RWPE2 (cell line): ENCODE data around the gene SHROOM3.

Experiments used
- ATAC-seq: fragments of 200-7000 bp; cut with Tn5 transposase; 3 replicates; pipeline ENCODE4 v1.9.1; 2021; ENCODE audit warnings: low read depth
- DNase-seq: peaks from one replicate; pipeline ENCODE4 v3.0.0-alpha.2; 2020; ENCODE audit warnings: low spot score
- H3K27ac ChIP-seq: fragments of 450-650 bp; 2 replicates; pipeline ENCODE4 v1.5.1; 2017; ENCODE audit warnings: mild to moderate bottlenecking; ENCODE audit not compliant: poor library complexity, severe bottlenecking
- H3K27me3 ChIP-seq: fragments of 250-450 bp; sonication (Bioruptor Pico); 2 replicates; pipeline ENCODE4 v1.5.1; 2021; ENCODE audit warnings: mild to moderate bottlenecking, moderate library complexity; ENCODE audit not compliant: insufficient read depth, poor library complexity, severe bottlenecking
- H3K36me3 ChIP-seq: fragments of 250-450 bp; sonication (Bioruptor Pico); 2 replicates; pipeline ENCODE4 v1.5.1; 2020; ENCODE audit warnings: low read depth, mild to moderate bottlenecking, moderate library complexity
- H3K4me1 ChIP-seq: fragments of 250-450 bp; sonication (Bioruptor Pico); 2 replicates; pipeline ENCODE4 v1.5.1; 2021; ENCODE audit warnings: mild to moderate bottlenecking, moderate library complexity; ENCODE audit not compliant: insufficient read depth, poor library complexity, severe bottlenecking
- H3K4me3 ChIP-seq: fragments of 250-450 bp; sonication (Bioruptor Pico); 2 replicates; pipeline ENCODE4 v1.5.1; 2021; ENCODE audit warnings: mild to moderate bottlenecking, moderate library complexity; ENCODE audit not compliant: severe bottlenecking
- H3K9me3 ChIP-seq: fragments of 250-450 bp; sonication (Bioruptor Pico); 2 replicates; pipeline ENCODE4 v1.5.1; 2021; ENCODE audit warnings: mild to moderate bottlenecking, moderate library complexity; ENCODE audit not compliant: severe bottlenecking
- TF ChIP-seq, protein P1 (sequence below): fragments of 450-650 bp; IDR thresholded peaks from one replicate; pipeline ENCODE4 v1.5.1; 2017; ENCODE audit warnings: mild to moderate bottlenecking, moderate library complexity; ENCODE audit not compliant: poor library complexity, severe bottlenecking

Gene SHROOM3

DNA sequence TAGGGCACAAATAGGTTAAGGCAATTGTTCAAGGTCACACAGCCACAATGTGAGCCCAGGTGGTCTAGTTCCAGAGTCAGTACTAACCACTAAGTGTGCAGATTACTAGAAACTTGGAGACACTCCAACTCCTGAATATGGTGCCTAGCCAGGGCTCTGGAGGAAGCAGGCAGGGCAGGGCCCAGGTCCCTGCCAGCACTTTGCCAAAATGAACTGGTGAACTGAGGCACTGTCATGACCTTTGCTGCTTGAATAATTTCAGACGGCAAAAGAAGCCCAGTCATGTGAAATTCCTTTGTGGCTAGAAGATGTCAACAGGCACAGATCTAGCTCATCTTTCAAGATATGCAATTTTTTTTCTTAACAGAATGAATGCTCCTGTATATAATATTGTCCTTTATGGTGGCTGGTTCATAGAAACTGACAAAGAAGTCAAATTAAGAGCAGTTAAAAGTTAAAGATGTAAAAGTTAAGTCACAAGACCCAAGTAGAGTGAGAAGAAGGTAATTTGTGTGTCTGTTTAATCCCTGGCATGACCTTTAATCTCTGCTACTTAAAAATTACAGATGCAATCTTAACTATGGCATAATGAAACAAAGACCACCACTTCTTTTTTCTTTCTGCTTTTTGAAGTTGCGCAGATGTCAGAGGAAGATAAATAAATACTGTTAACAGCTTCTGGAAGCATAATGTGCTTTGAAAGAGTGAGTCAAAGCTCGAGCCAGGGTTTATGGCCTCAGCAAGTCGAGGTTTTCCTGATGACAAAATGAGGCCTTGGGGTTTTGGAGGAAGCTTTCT lies 54.1 kb downstream of the SHROOM3 start:
- H3K4me1 ChIP-seq, result no peaks in the 10 kb centered on the region
- TF ChIP-seq, protein P1, sequence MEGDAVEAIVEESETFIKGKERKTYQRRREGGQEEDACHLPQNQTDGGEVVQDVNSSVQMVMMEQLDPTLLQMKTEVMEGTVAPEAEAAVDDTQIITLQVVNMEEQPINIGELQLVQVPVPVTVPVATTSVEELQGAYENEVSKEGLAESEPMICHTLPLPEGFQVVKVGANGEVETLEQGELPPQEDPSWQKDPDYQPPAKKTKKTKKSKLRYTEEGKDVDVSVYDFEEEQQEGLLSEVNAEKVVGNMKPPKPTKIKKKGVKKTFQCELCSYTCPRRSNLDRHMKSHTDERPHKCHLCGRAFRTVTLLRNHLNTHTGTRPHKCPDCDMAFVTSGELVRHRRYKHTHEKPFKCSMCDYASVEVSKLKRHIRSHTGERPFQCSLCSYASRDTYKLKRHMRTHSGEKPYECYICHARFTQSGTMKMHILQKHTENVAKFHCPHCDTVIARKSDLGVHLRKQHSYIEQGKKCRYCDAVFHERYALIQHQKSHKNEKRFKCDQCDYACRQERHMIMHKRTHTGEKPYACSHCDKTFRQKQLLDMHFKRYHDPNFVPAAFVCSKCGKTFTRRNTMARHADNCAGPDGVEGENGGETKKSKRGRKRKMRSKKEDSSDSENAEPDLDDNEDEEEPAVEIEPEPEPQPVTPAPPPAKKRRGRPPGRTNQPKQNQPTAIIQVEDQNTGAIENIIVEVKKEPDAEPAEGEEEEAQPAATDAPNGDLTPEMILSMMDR, result no peak
- no peak overlapping the region for H3K4me3 ChIP-seq
- H3K27ac ChIP-seq, result no peak overlapping the region
- no peaks in the 10 kb centered on the region for H3K36me3 ChIP-seq
- ATAC-seq (no peak), DNase-seq (no peak)
- no peaks in the 10 kb centered on the region for H3K27me3 ChIP-seq
- no peaks in the 10 kb centered on the region for H3K9me3 ChIP-seq

DNA sequence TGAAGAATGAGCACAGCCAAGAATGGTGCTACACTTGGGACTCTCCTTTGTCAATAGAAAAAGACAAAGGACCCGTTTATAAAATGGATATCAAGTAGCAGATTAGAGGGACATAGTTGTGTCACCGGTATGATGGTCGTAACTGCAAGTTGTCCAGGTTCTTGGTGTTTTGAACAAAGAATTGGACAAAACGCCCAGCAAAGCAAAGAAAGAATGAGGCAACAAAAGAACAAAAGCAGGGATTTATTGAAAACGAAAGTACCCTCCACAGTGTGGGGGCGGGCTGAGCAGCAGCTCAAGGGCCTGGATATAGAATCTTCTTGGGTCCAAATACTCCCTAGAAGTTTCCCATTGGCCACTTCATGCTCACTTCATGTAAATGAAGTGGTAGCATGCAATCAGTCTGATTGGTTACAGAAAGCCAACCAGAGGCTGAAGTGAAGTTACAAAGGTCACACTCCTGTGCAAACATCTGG lies 54.7 kb downstream of the SHROOM3 start:
- Histone ChIP-seq H3K4me3 (no peak overlapping the region), H3K27me3 (no peaks in the 10 kb centered on the region), H3K4me1 (no peaks in the 10 kb centered on the region), H3K36me3 (no peaks in the 10 kb centered on the region), H3K9me3 (no peaks in the 10 kb centered on the region), H3K27ac (no peak overlapping the region)
- TF ChIP-seq, protein P1, result no peak
- no peak for ATAC-seq
- no peak for DNase-seq

DNA sequence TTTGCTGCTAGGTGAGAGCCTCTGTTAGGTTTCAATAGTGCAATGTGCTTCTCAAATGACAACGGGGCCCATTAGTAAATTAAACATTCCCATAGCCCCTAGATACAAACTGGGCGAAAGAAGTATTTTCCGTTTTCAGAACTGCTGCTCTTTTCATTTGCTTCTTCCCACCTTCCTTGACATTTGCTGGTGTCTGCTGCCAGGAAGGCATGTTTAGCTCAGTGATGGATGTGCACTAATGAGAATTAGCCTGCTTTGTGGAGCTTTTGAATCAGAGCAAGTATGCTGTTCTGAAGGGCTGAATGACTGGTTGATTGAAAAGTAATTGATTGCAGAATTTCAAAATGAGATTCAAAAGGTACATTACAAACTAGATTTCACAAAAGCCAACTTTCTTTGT lies 57.0 kb downstream of the SHROOM3 start:
- Histone ChIP-seq H3K27me3 (no peaks in the 10 kb centered on the region), H3K9me3 (no peaks in the 10 kb centered on the region), H3K4me3 (no peak overlapping the region), H3K36me3 (no peaks in the 10 kb centered on the region), H3K4me1 (no peaks in the 10 kb centered on the region), H3K27ac (no peak overlapping the region)
- TF ChIP-seq, protein P1, result no peak
- DNase-seq (no peak), ATAC-seq (no peak)

DNA sequence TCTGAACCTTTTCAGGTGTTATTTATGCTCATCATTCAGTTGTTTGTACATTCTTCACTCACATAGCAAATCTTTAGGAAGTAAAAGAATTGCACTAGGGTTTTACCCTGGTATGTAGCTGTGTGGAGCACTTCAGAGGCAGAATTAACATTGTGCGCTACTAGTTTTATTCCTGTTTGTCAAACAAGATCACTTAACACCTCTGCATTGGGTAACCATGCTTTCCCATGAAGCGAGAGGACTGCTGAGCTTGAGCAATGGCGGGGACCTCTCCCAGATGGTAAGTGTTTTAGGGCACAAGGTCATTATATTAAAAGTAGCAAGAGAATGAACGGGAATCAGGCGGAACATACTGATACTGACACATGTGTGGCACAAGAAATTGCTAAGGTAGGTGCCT lies 59.2 kb downstream of the SHROOM3 start:
- ATAC-seq (no peak), DNase-seq (no peak)
- H3K9me3 ChIP-seq, result no peaks in the 10 kb centered on the region
- no peaks in the 10 kb centered on the region for H3K36me3 ChIP-seq
- H3K27me3 ChIP-seq, result no peaks in the 10 kb centered on the region
- no peak overlapping the region for H3K4me3 ChIP-seq
- no peak overlapping the region for H3K27ac ChIP-seq
- H3K4me1 ChIP-seq, result no peaks in the 10 kb centered on the region
- TF ChIP-seq, protein P1, result no peak

DNA sequence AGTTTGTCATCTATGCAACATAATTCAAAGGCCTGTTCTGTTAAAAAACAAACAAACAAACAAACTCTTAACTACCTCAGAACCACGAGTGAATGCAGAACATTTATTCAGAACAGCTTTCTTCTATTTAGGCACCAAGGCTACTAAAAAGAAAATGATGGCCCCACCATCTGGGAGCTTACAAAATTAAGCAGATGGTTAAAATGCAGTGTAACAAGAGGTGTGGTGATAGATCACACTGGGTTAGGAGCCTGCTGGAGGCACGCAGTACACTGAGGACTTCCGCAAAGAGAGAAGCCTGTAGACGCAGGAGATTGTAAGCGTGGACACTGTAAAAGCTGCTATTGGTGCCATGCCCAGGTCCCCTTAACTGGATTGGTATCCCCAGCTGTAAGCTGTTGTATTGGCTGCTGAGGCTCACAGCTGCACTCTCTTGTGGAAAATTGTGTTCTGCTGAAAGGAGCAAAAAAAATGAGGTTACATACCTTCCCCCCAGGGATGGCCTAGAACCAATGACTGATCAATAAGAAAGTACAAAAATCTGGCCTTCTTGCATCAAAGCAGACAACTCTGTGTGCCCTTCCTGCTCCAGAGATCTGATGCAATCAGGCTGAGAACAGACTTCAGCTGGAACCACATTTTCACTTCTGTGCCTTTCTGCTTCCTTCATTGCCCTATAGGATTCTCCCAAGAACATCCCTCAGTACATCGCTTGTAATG lies 60.0 kb downstream of the SHROOM3 start:
- DNase-seq (no peak), ATAC-seq (no peak)
- no peaks in the 10 kb centered on the region for H3K36me3 ChIP-seq
- TF ChIP-seq, protein P1, result no peak
- no peak overlapping the region for H3K4me3 ChIP-seq
- H3K27ac ChIP-seq, result no peak overlapping the region
- no peaks in the 10 kb centered on the region for H3K9me3 ChIP-seq
- H3K4me1 ChIP-seq, result no peaks in the 10 kb centered on the region
- no peaks in the 10 kb centered on the region for H3K27me3 ChIP-seq
